ENCODE data around the gene BRSK2.
"Not testable (repeated sequence)": the region's sequence is repeated elsewhere in the genome, so short reads cannot be mapped to it uniquely, and the experiment has no call there.

Gene BRSK2

GRCh38 chr11:1509626-1510255, 120.0 kb downstream of the BRSK2 start:
- H3K4me3 ChIP-seq (ENCODE audit: low read length) = no peak overlapping the region
- no peak for TF ChIP-seq CTCF (conservative IDR thresholded peaks at IDR 0.05; ENCODE audit: low read length)
- no peak for DNase-seq (ENCODE audit: low read depth)

- DNase-seq (ENCODE audit: low read depth); H3K4me3 ChIP-seq (ENCODE audit: low read length): not testable (repeated sequence)
Measured at GRCh38 chr11:1510351-1510750, 120.6 kb downstream of the BRSK2 start.

GRCh38 chr11:1510928-1511327, 121.2 kb downstream of the BRSK2 start:
- no peak overlapping the region for H3K4me3 ChIP-seq (ENCODE audit: low read length)
- no peak for DNase-seq (ENCODE audit: low read depth)
- no peak for TF ChIP-seq CTCF (conservative IDR thresholded peaks at IDR 0.05; ENCODE audit: low read length)

- no peak overlapping the region for H3K4me3 ChIP-seq (ENCODE audit: low read length)
- no peak for DNase-seq (ENCODE audit: low read depth)
- no peak for TF ChIP-seq CTCF (conservative IDR thresholded peaks at IDR 0.05; ENCODE audit: low read length)
Measured at GRCh38 chr11:1511937-1512496, 122.3 kb downstream of the BRSK2 start.

Data from AG10803 (cell line).